GM21786 (cell line): ENCODE data around the gene ZNF580.
A peak's percentile ranks its signal among the peaks of the same experiment; 100 is the strongest.

Source experiments
- ATAC-seq: cut with Tn5 transposase; IDR thresholded peaks from one replicate; pipeline ENCODE4 v1.9.1; 2021; ENCODE audit not compliant: unreplicated experiment

ZNF580 gene

DNA sequence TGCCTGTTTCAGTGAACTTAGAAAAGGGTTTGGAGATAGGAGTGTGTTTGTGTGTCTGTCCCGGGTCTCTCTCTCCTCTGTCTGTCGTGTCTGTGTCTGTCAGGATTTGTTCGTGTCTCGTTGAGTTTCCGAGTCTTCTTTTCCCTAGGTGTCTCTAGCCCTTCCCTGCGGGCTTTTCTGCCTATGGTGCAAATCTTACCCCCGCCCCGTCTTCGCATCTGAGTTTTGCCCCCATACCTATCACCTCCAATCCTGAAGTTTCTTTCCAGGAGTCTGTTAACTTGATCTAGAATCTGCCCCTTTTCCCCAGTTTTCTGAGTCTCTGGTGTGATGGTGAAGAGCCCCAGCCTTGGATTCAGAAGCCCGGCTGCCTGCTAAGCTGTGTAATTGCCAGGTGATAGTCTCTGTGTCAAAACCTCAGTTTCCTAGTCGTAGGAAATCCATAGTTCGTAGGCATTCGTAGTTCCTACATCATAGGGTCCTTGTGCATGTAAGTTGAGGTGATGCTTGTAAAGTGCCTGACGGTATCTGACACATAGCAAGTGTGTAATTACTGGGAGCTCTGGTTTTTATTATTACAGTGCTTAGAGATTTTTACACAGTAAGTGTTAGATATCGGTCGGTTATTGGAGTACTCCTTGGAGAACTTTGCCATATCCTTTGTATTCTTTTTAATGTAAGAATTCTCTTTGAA lies 35.0 kb downstream of the ZNF580 start:
- no peak for ATAC-seq

DNA sequence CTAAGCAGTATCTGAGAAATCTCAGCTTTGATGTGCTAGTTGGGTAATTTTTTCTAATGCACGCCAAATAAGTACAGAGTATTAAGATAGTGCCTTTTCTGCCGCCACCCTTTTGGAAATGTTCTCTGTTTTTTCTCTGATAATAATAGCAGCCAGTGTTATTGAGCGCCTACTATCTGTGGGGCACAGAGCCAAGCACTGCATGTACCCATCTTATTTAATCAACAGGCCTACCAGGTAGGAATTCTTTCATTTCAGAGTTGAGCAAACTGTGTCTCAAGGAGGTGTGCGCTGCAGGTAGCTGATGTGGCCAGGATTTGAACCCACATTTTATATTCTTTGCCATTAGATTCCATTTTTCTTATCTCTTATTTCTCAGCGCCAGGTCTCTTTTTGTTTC lies 35.6 kb downstream of the ZNF580 start:
- ATAC-seq: no peak

DNA sequence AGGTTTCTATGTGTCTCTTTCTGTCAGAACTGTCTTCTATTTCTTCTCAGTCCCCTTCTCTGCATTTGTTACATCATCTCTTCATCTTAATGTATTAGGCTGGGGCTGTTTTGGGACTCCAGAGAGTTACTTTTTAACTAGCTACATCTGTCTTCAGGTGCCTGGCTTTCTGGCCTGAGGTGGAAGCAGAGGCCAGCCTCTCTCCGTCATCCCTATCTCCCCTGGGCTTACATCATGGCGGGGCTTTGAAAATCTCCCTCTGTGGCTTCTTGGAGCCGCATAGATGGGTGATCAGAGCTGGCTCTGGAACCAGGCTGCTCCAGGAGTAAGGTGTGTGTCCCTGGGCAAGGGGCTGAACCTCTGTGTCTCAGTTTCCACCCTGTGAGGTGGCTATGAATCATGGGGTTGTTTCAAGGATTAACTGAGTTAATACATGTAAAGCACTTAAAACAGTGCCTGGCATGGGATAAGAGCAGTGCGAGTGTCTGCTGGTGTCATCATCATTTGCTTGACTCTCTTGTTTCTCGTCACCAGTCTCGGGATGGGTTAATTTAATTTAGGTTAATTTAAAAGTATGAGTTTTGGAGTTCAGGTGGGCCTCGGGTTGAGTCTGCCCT lies 36.2 kb downstream of the ZNF580 start:
- ATAC-seq: no peak

DNA sequence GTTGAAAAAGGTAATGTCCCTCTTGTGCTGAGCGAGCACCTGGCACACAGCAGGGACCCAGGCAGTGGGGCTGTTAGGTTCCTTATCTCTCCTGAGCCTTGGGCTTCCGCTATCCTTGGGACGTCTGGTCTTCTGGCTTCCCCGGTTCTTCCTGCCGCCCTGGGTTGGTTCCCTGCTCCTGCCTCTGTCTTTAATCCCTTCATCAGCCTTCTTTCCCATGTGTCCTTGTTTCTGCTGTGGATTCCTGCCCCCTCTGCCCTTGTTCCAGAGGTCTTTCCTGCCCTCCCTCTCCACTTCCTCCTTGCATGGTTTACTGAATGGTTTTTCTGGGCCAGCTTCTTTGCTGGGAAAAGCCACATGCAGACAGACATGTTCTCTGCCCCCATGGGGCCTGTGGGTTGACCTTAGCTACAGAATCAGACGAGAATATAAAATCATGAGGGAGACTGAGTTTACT lies 36.8 kb downstream of the ZNF580 start:
- no peak for ATAC-seq

DNA sequence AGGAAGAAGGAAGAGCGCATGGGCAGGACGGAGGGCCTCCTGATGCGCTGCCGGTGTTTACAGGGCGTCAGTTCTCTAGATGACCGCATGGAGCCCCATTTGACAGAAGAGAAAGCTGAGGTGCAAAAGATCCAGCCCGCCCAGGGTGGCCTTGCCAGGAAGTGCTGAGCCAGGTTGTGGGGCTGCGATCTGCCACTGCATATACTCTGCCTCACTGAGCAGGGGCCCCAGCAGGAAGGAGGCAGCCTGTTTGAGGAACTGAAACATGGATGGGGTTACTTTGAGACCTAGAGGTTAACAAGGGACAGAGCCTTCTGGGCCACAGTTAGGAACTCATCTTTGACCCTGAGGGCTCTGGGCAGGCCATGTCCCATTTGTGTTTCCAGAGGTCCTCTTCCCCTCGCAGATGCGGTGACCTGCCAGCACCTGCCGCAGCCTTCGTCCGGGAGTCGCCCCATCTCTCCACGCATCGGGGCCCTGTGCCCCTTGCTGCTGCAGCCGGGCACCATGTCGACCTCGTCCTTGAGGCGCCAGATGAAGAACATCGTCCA lies 37.4 kb downstream of the ZNF580 start:
- ATAC-seq: peak; percentile 77

DNA sequence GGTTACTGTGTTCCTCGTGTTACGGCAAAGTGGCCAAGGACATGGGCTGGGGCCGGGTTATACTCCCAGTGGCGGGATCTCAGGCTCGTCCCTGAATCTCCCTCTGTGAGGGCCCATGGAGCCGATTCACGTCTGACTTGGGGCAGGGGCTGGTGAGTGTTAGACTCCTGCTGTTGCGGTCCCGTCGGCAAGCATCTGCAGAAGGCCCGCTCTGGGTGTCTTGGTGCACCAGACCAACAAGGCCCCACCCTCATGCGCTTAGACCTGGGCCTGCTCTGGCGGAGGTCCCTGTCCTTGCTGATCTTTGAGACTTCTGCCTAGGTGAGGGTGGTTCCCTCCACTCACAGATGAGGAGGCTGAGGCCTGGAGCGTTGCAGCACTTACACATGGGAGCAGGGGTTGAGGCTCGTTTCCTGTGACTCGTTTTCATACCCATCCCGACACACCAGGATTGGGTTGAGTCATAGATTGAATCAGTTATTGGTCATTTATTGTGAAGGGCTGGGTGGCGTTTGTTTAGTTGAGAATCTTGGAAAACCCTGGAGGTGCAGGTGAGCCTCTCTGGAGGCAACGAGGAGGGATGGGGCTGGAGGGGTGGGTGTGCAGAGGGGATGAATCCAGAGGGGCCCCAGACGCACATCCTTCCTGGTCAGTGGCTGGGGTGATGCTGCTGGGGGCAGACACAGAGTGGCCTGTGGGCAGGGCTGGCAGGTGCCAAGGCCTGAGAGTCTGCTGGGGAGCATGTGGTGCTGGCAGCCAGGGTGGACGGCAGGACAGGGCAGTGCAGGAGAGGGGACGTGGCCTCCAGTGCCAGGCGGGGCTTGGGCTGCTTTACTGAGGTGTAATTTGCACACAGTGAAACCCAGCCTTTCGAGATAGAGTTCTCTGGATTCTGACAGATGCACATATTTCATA lies 38.8 kb downstream of the ZNF580 start:
- no peak for ATAC-seq

DNA sequence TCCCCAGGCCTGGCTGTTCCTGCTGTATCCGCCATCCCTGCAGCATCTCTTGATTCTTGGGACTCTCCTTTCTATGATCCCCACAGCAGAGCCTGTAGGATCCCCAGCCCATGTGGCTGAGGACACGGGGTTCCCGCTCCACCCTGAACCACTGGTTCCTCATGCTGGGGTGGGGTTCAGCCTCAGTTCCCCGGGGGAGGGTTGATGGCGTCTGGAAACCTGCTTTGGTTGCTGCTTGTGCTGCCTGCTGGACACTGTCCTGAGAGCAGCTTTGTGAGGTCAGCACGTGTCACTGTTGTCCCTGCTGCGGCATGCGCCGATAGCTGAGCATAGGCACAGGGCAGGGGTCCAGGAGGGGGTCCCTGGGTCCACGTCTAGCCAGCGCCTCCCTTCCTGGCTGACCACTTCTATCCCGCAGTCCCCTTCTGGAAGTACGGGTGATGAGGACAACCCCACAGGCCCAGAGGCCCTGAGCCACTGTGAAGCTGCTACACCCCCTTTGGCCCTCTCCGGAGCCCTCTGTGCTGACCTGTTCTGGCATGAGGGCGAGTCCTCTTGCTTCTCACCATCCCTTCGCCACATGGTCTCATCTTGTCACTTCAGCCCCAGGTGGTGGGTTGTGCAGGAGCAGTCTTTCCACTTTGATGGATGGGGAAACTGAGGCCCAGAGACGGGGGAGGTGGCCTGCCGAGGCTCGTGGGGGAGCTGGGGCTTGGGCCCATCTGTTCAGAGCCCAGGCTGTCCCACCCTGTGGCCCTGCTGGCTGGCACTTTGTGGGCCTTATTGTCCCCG lies 39.7 kb downstream of the ZNF580 start:
- no peak for ATAC-seq

DNA sequence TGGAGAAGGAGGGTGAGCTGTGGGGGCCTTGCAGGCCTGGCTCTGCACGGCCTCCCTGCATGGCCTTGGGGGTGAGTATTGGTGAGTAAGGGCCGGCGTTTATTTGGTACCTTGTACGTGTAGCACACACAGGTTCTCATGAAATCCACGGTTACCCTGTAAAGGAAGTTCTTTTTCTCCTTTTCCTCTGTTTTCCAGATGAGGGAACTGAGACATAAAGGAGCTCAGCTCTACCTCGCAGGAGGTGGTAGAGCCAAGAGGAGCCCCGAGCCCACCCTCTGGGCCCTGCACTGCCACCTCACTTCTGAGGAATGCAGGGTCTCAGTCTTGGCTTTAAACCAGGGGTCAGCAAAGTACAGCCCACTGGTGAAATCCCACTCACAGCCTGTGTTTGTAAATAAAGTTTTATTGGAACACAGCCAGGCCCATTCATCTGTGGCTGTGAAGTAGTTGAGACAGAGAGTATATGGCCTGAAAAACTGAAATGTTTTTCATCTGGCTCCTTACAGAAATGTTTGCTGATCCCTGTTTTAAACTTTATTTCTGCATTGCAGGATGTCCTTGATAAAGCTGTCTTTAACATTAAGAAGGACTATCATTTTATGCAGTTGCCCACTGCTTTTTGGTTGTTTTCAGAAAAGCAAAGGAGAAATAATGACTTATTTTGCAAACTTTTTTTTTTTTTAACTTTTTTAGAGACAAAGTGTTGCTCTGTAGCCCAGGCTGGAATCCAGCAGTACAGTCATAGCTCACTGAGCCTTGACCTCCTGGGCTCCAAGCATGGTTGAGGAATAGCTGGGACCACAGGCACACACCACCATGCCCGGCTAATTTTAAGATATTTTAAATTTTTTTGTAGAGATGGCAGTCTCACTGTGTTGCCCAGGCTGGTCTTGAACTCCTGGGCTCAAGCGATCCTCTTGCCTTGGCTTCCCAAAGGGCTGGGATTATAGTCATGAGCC lies 40.6 kb downstream of the ZNF580 start:
- ATAC-seq: no peak

DNA sequence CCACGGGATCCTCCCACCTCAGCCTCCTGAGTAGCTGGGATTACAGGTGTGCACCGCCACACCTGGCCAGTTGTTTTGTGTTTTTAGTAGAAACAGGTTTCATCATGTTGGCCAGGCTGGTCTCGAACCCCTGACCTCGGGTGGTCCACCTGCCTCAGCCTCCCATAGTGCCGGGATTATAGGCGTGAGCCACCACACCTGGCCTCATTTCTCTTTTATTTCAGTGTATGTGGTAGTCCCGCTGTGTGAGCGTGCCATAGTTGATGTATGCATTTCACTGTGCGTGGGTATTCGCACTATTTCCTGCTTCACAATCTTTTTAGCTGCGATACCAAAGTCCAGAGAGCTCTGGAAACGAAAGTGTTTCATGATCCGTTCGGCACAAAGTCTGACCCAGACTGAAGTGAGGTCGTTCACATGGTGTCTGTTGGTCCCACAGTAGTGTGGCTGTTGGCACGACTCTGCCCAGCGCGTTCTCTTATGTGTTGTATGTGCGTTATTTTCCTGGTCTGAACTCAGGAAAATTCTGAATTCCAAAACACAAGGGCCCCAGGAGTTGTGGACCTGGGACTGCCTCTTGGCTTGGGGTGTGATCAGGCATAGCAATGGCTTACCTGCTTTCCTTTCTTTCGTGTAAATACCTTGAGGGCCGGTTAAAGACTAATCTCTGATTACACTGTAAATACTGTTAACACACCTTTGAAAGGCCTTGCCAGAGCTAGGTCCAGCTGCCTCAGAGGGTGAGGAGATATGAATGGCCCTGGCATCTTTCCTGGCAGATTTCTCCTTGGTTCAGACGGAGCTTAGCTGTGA lies 42.9 kb downstream of the ZNF580 start:
- ATAC-seq: no peak

DNA sequence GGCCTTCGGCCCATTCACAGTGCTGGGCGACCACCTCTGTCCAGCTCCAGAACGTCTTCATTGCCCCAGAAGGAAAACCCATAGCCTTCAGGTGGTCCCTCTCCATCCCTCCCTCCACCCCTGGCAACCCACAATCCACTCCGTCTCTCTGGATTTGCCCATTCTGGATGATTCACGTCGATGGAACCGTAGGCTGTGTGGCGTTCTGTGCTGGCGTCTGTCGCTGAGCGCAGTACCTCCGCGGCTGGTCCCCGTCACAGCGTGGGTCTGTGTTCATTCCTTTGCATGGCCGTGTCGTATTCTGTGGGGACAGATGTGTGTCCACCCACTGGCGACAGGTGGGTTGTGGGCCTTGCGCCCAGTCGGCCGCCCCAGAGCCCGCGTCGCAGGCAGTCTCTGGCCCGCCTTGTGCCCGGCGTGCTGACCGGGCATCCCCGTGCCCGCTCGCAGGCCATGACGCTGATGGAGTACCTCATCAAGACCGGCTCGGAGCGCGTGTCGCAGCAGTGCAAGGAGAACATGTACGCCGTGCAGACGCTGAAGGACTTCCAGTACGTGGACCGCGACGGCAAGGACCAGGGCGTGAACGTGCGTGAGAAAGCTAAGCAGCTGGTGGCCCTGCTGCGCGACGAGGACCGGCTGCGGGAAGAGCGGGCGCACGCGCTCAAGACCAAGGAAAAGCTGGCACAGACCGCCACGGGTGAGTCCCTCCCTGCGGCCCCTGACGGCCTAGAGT lies 44.3 kb downstream of the ZNF580 start:
- ATAC-seq: no peak

DNA sequence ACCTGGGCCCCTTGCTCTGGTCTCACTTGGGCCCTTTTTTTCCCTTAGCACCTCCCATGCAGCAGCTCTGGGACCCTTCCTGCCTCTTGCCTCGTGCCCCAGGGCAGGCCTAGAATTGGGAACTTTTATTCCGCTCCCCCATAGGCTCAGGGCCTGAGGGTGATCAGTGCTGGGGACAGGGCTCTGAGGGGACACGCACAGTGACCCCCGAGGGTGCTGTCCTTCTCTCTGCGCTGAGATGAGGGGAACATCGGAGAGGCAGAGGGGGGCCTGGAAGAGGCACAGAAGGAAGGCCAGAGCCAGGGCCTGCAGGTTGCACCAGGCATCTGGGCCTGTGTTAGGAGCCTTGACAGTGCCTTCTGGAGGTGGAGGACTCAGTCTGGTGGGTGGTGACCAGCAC lies 45.0 kb downstream of the ZNF580 start:
- no peak for ATAC-seq

DNA sequence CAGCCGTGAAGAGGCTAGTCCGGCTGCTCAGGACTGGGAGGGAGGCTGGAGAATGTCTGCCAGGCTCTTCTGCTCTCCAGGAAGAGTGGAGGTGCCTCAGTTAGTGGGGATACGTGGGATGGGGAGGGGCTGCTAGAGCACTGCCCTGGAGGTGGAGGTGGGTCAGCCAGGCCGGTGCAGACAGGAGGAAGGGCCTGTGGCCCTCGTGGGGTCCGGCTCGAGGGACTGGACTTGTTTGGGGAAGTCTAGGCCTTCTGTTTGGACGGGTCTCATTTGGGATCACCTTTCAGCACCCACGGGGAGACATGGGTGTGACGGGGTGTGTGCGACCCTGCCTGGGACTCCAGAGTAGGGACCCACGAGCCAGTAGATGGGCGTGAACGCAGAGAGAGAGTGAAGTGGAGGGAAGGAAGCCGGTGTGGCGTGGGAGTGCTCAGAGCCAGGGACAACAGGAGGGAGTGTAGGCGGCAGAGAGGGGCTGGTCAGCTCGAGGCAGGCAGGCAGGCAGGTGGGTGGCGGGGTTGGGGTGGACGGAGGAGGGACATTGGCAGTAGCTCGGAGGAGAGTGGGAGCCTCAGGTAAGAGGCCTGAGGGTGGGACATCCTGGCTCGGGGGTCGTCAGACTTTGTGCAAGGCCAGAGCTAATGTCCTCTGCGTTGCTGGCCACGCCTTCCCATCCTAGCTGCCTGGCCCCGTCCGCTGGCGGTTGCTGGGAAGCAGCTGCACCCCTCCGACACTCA lies 45.7 kb downstream of the ZNF580 start:
- ATAC-seq: no peak

DNA sequence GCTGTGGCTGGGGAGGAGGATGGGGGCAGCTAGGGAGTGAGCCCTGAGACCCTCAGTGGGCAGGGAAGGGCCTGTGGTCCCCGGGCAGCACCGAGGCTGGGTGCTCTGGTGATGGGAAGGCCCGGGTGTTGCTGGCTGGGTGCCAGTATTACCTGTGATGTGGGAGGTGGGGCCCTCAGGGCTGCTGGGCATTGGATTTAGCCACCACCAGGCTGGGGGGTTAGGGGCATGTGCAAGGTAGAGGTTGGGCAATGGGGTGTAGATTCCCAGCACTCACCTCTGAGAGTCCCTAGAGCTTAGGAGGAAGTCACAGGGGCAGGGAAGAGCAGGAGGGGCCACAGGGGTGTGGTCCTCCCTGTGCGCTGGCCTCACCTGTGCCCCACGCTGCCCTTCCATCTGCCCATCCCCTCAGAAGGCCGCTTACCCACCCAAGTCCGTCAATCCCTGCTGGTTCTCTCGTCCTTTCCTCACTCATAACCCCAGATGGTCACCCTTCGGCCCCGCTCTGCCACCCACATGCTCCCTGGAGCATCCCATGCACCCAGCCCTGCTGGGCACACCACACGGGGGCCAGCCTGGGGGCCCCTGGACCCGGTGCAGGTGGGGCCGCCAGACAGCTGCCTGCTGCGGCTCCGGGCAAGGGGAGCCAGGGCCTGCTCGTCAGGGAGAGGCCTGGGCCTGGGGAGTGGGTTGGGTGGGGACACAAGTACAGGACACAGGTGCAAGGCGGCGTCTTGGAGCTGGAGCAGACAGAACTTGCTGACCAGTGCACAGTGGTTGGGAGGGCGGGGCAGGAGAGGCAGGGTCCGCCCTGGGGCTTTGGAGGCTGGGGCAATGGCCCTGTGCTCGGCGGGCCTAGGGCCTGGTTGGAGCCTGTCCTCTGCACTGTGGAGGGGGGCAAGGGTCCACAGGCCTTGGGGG lies 46.7 kb downstream of the ZNF580 start:
- ATAC-seq: no peak

DNA sequence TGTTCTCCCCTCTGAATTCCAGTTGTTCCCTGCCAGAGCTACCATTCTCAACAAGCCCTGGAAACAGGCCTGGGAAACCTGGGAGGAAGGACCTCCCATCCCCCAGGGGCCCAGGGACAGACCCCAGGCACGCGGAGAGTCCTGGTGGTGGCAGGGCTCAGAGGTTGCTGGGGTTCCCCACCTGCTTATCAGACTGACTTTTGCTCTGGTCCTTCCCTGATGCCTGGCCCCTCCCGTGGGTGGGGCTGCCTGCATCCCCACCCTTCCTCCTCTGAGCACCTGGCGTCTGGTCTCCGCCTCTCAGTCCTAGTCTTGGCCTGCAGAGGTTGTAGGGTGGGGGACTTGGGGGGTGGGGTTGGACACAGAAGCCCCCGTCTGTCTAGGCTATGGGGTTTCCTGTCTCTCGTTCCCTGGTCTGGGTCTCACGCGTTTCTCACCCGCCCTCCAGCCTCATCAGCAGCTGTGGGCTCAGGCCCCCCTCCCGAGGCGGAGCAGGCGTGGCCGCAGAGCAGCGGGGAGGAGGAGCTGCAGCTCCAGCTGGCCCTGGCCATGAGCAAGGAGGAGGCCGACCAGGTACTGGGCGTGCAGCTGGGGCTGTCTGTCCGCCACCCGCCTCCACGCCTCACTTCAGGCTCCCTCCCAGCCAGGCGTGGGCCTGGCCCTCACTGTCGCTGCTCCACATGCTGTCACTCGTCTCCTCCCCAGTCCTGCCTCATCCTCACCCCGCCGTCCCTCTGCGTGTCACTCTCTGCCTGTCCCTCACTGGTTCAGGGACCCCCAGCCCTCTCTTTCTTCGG lies 47.8 kb downstream of the ZNF580 start:
- no peak for ATAC-seq

DNA sequence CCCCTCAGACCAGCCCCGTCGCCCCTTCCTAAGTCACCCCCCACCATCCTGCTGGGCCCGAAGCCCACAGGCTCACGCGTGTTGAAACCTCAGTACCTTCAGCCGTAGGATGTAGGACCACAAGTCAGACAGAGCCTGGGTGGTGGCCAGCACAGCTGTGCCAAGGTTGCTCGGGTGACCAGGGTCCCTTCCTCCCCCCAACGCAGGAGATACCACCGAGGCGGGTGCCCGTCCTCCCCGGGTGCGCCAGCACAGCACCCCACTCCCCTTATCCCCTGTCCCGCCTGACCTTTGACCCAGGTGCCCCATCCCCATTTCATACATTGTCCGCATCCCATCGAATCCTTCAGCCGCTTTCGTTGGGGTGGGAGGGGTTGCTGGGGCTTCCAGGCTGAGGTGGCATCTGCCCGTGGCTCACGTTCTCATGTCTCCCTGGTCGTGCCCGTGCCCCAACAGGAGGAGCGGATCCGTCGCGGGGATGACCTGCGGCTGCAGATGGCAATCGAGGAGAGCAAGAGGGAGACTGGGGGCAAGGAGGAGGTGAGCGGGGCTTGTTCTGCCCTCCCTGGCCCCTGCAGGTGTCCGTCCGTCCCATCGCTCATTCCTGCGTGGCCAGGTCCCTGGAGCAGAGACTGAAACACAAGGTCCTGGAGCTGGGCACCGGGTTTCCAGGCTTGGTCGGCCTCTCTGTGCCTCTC lies 48.8 kb downstream of the ZNF580 start:
- no peak for ATAC-seq
